HepG2 (cell line): ENCODE measurements around the gene PAK6. TPM values are rescaled to one million over a fixed set of nuclear protein-coding genes. Genes with fewer than 3 reads are reported as not detected.
A peak's percentile ranks its signal among the peaks of the same experiment; 100 is the strongest.

ENCODE experiments used
- ATAD3A ChIP-seq: sonication (generic); formaldehyde crosslinking; IDR thresholded peaks from 2 replicates; pipeline ENCODE4 v1.4.0; 2020; ENCODE audit warnings: missing genetic modification reagents
- HDAC1 ChIP-seq: sonication (generic); formaldehyde crosslinking; IDR thresholded peaks from 2 replicates; pipeline ENCODE4 v1.5.1; 2020; ENCODE audit warnings: mild to moderate bottlenecking, missing genetic modification reagents
- KMT2B ChIP-seq: IDR thresholded peaks from 2 replicates; pipeline ENCODE4 v1.6.1; 2016; ENCODE audit warnings: missing genetic modification reagents, missing compliant biosample characterization
- MATR3 ChIP-seq: sonication (generic); formaldehyde crosslinking; IDR thresholded peaks from 2 replicates; pipeline ENCODE4 v1.4.0; 2020; ENCODE audit warnings: missing genetic modification reagents
- MAZ ChIP-seq, 2 experiments: sonication (generic) in 1 of 2; formaldehyde crosslinking in 1 of 2; IDR thresholded peaks; 2 replicates each; pipeline versions ENCODE4 v1.5.0 to v1.6.1; 2012 to 2020; ENCODE audit warnings: low read depth in 2 of 2, mild to moderate bottlenecking in 2 of 2, borderline replicate concordance in 1 of 2, improper control_type of control experiment in 1 of 2, low read length in 1 of 2, missing genetic modification reagents in 1 of 2, moderate library complexity in 1 of 2
- MTF2 ChIP-seq: sonication (generic); formaldehyde crosslinking; IDR thresholded peaks from 2 replicates; pipeline ENCODE4 v1.5.0; 2020; ENCODE audit warnings: missing genetic modification reagents, borderline replicate concordance
- PBX3 ChIP-seq: sonication (generic); formaldehyde crosslinking; IDR thresholded peaks from 2 replicates; pipeline ENCODE4 v1.8.1; 2023; ENCODE audit warnings: missing genetic modification reagents, inconsistent platforms, borderline replicate concordance
- PTBP1 ChIP-seq: fragments of 200-400 bp; formaldehyde crosslinking; IDR thresholded peaks from 2 replicates; pipeline ENCODE4 v1.6.1; 2018; ENCODE audit warnings: low read length, low read depth; ENCODE audit not compliant: poor library complexity, severe bottlenecking
- REXO4 ChIP-seq: sonication (generic); formaldehyde crosslinking; IDR thresholded peaks from 2 replicates; pipeline ENCODE4 v1.8.0; 2022; ENCODE audit warnings: missing genetic modification reagents, mild to moderate bottlenecking, borderline replicate concordance
- RFXAP ChIP-seq: sonication (generic); formaldehyde crosslinking; IDR thresholded peaks from 2 replicates; pipeline ENCODE4 v1.4.0; 2020; ENCODE audit warnings: missing genetic modification reagents, borderline replicate concordance
- ZFP36L1 ChIP-seq: sonication (generic); formaldehyde crosslinking; IDR thresholded peaks from 2 replicates; pipeline ENCODE4 v1.8.0; 2022; ENCODE audit warnings: mild to moderate bottlenecking, missing genetic modification reagents, moderate library complexity
- ZNF124 ChIP-seq: sonication (generic); formaldehyde crosslinking; IDR thresholded peaks from 2 replicates; pipeline ENCODE4 v1.4.0; 2020; ENCODE audit warnings: missing genetic modification reagents
- ZNF34 ChIP-seq: sonication (generic); formaldehyde crosslinking; IDR thresholded peaks from 2 replicates; pipeline ENCODE4 v1.4.0; 2020; ENCODE audit warnings: mild to moderate bottlenecking, missing genetic modification reagents, borderline replicate concordance
- ZNF468 ChIP-seq: sonication (generic); formaldehyde crosslinking; IDR thresholded peaks from 2 replicates; pipeline ENCODE4 v1.8.0; 2022; ENCODE audit warnings: mild to moderate bottlenecking, moderate library complexity, missing genetic modification reagents
- ZNF562 ChIP-seq: sonication (generic); formaldehyde crosslinking; IDR thresholded peaks from 2 replicates; pipeline ENCODE4 v1.8.0; 2022; ENCODE audit warnings: missing genetic modification reagents, borderline replicate concordance
- ZNF710 ChIP-seq: sonication (generic); formaldehyde crosslinking; IDR thresholded peaks from 2 replicates; pipeline ENCODE4 v1.5.0; 2020; ENCODE audit warnings: mild to moderate bottlenecking, missing genetic modification reagents, borderline replicate concordance
- ZNF720 ChIP-seq: sonication (generic); formaldehyde crosslinking; IDR thresholded peaks from 2 replicates; pipeline ENCODE4 v1.4.0; 2020; ENCODE audit warnings: missing genetic modification reagents
- polyA plus RNA-seq, 8 experiments: library from polyadenylated mRNA; depleted of rRNA in 3 of 8; stranded (reverse) in 7 of 8; unstranded in 1 of 8; fragments of >200 nt; fragmentation: Illumina TruSeq in 4 of 8; extraction: Trizol in 4 of 8; gene quantifications; 2 replicates each; pipeline versions ENCODE4 v1.2.1 to v1.2.3, GENCODE V29; 2011 to 2016; ENCODE audit warnings: low read depth in 4 of 8, missing spikeins in 1 of 8, mixed read lengths in 1 of 8; ENCODE audit not compliant: insufficient read depth in 1 of 8
- total RNA-seq, 5 experiments: library from RNA; depleted of rRNA; stranded (reverse); fragments of >200 nt; fragmentation: Illumina TruSeq; extraction: Trizol; gene quantifications; 2 replicates each; pipeline ENCODE4 v1.2.3, GENCODE V29; 2016; ENCODE audit warnings: low read depth in 1 of 5
- TF ChIP-seq, protein P1 (sequence below), 2 experiments: sonication (generic) in 1 of 2; formaldehyde crosslinking in 1 of 2; IDR thresholded peaks; 2 replicates each; pipeline versions ENCODE4 v1.4.0 to v1.6.1; 2016 to 2020; ENCODE audit warnings: borderline replicate concordance in 1 of 2, low read depth in 1 of 2, mild to moderate bottlenecking in 1 of 2, missing genetic modification reagents in 1 of 2
- TF ChIP-seq, protein P2 (sequence below): sonication (generic); formaldehyde crosslinking; IDR thresholded peaks from 2 replicates; pipeline ENCODE4 v1.8.1; 2023; ENCODE audit warnings: mild to moderate bottlenecking, inconsistent platforms, moderate library complexity, missing genetic modification reagents, borderline replicate concordance

Gene PAK6
- total and polyA plus RNA-seq, 2 of the 13 experiments (the other 11 are each of a cell fraction or from before 2014, with no cell fraction given) = 0.07 TPM; not detected in 1

DNA sequence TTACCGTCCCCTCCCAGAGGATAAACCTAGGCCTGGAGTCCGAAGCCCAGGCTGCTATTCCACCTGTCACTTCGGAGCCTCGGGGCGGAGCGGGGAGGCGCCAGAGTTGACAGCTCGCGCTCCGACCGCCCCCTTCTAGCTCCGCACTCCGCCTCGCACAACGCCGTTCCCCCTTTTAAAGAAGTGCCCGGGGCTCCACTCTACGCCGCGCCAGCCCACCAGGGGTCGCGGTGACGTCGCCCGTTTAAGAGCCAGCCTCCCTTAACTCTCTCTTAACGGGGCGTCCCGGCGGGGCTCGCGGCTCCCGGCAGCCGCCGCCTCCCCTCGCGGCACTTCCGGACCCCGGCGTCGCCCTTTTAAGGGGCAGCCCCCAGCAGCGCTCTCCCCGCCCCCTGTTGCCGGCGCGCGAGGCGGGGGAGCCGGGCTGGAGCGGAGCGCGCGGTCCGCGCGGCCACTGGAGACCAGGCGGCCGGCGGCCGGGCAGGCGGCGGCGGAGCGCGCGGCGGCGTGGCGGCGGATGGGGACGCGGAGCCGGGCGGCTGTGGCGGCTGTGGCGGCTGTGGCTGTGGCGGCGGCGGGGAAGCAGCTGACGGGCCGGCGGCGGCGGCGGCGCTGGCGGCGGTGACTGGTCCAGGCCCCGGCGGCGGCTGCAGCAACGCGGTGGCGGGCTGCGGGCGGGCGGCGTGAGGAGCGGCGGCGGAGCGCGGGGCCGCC, 84.5 kb downstream of the PAK6 start, which contains the start of gene INAFM2 (continued):
- no peak for TF ChIP-seq MTF2
- TF ChIP-seq KMT2B (CRISPR knock-in tag) = no peak; the same call in 1 of the 2 replicates
- TF ChIP-seq ZNF34 (CRISPR knock-in tag) = peak; percentile 74; the same call in 1 of the 2 replicates
- TF ChIP-seq, protein P1, sequence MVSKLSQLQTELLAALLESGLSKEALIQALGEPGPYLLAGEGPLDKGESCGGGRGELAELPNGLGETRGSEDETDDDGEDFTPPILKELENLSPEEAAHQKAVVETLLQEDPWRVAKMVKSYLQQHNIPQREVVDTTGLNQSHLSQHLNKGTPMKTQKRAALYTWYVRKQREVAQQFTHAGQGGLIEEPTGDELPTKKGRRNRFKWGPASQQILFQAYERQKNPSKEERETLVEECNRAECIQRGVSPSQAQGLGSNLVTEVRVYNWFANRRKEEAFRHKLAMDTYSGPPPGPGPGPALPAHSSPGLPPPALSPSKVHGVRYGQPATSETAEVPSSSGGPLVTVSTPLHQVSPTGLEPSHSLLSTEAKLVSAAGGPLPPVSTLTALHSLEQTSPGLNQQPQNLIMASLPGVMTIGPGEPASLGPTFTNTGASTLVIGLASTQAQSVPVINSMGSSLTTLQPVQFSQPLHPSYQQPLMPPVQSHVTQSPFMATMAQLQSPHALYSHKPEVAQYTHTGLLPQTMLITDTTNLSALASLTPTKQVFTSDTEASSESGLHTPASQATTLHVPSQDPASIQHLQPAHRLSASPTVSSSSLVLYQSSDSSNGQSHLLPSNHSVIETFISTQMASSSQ (IDR thresholded peaks at IDR 0.05; ENCODE audit: low read depth) = no peak
- TF ChIP-seq, protein P1 (CRISPR knock-in tag; IDR thresholded peaks at IDR 0.05; ENCODE audit: borderline replicate concordance) = peak; percentile 33; the same call in 1 of the 2 replicates
- TF ChIP-seq ZFP36L1 (CRISPR knock-in tag) = 0 out of 2 replicates have a peak, but pooled peaks have one; percentile 50
- no peak for TF ChIP-seq PBX3 (CRISPR knock-in tag)
- TF ChIP-seq MATR3 (CRISPR knock-in tag) = no peak
- TF ChIP-seq MAZ (IDR thresholded peaks at IDR 0.05; ENCODE audit: borderline replicate concordance, low read depth, low read length) = peak; percentile 62; the same call in 1 of the 2 replicates
- TF ChIP-seq MAZ (CRISPR knock-in tag; IDR thresholded peaks at IDR 0.05; ENCODE audit: low read depth) = peak; percentile 80
- TF ChIP-seq ZNF124 = no peak
- TF ChIP-seq ZNF710 (CRISPR knock-in tag) = peak; percentile 40; the same call in 1 of the 2 replicates
- TF ChIP-seq HDAC1 (CRISPR knock-in tag) = peak; percentile 82
- no peak for TF ChIP-seq ATAD3A (CRISPR knock-in tag)
- TF ChIP-seq REXO4 (CRISPR knock-in tag) = no peak
- TF ChIP-seq ZNF562 (CRISPR knock-in tag) = 0 out of 2 replicates have a peak, but pooled peaks have one; percentile 38
- peak; percentile 82 for TF ChIP-seq RFXAP (CRISPR knock-in tag)
- no peak for TF ChIP-seq ZNF468 (CRISPR knock-in tag)
- no peak for TF ChIP-seq ZNF720 (CRISPR knock-in tag)
- TF ChIP-seq PTBP1 = no peak
- TF ChIP-seq, protein P2, sequence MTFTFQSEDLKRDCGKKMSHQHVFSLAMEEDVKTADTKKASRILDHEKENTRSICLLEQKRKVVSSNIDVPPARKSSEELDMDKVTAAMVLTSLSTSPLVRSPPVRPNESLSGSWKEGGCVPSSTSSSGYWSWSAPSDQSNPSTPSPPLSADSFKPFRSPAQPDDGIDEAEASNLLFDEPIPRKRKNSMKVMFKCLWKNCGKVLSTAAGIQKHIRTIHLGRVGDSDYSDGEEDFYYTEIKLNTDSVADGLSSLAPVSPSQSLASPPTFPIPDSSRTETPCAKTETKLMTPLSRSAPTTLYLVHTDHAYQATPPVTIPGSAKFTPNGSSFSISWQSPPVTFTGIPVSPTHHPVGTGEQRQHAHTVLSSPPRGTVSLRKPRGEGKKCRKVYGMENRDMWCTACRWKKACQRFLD (CRISPR knock-in tag) = no peak
